K562 (cell line): Measurements from ENCODE around the gene ZNF514. TPM values are rescaled to one million over a fixed set of nuclear protein-coding genes. Genes with fewer than 3 reads are reported as not detected.

ENCODE experiments used
- ATAC-seq: fragments of 200-7000 bp; cut with Tn5 transposase; 3 replicates; pipeline ENCODE4 v1.9.1; 2020; ENCODE audit warnings: moderate library complexity
- BruUV-seq: library from RNA; stranded (reverse); fragments of 400-500 nt; replicated peaks from 2 replicates; lab custom pipeline; 2021; lab: Mats Ljungman, UMichigan
- CTCF ChIA-PET: fragments of 300-600 bp; formaldehyde crosslinking; extraction: SDS; loops from one replicate; lab custom pipeline; 2021; ENCODE audit warnings: low intra/inter-chr PET ratio; lab: Yijun Ruan, JAX
- POLR2A ChIA-PET: fragments of 300-600, 350-650 bp; sonication (Branson Sonifier 250); formaldehyde crosslinking; extraction: SDS; loops from one replicate; lab custom pipeline; 2021; ENCODE audit warnings: antibody characterized with exemption, inconsistent platforms; lab: Yijun Ruan, JAX
- DNase-seq, 4 experiments: peaks; one replicate each; pipeline versions ENCODE4 v3.0.0 to v3.0.0-alpha.2; 2011 to 2018; ENCODE audit warnings: low spot score in 3 of 4, mixed read lengths in 3 of 4; ENCODE audit errors: extremely low read depth in 1 of 4
- FAIRE-seq: peaks from 2 replicates; lab custom pipeline; 2011; peaks lifted over from hg19 to GRCh38; lab: Jason Lieb, UNC
- H2AFZ ChIP-seq: 2 replicates; pipeline ENCODE4 v1.6.0; 2011; ENCODE audit warnings: low read depth, low read length, control low read depth, inconsistent platforms
- H3K27ac ChIP-seq: fragments of 200-600 bp; 3 replicates; pipeline ENCODE4 v1.8.0; 2011; ENCODE audit warnings: low read depth, mild to moderate bottlenecking, control low read depth, inconsistent platforms, low read length, moderate library complexity, mixed read lengths; ENCODE audit errors: extremely low read depth
- H3K27me3 ChIP-seq, 2 experiments: fragments of 300-600 bp in 1 of 2; 2 replicates in 1 of 2; 3 replicates in 1 of 2; pipeline versions ENCODE4 v1.6.0 to v1.8.0; 2011; ENCODE audit warnings: inconsistent platforms in 2 of 2, low read length in 2 of 2, mild to moderate bottlenecking in 1 of 2, mixed read lengths in 1 of 2, moderate library complexity in 1 of 2; ENCODE audit not compliant: control insufficient read depth in 2 of 2, insufficient read depth in 2 of 2
- H3K36me3 ChIP-seq: fragments of 300-600 bp; 3 replicates; pipeline ENCODE4 v1.8.0; 2011; ENCODE audit warnings: mild to moderate bottlenecking, low read length, inconsistent platforms; ENCODE audit not compliant: control insufficient read depth, insufficient read depth
- H3K4me1 ChIP-seq, 2 experiments: fragments of 200-600 bp in 1 of 2; replicated peaks in 1 of 2; 2 replicates in 1 of 2; 3 replicates in 1 of 2; pipeline versions ENCODE4 v1.5.1 to v1.8.0; 2011; ENCODE audit warnings: inconsistent platforms in 2 of 2, low read length in 2 of 2, mild to moderate bottlenecking in 1 of 2, mixed read lengths in 1 of 2, moderate library complexity in 1 of 2; ENCODE audit not compliant: control insufficient read depth in 2 of 2, insufficient read depth in 2 of 2
- H3K4me2 ChIP-seq: 2 replicates; pipeline ENCODE4 v1.6.1; 2011; ENCODE audit warnings: low read length, control low read depth, inconsistent platforms, mixed read lengths; ENCODE audit not compliant: insufficient read depth
- H3K4me3 ChIP-seq: fragments of 200-600 bp; sonication (generic), shearing (Covaris generic); 2 replicates; pipeline ENCODE4 v1.5.1; 2016; ENCODE audit warnings: control low read depth, inconsistent platforms
- H3K79me2 ChIP-seq: fragments of 200-600 bp; 3 replicates; pipeline ENCODE4 v1.8.0; 2011; ENCODE audit warnings: low read length, inconsistent platforms; ENCODE audit not compliant: control insufficient read depth, insufficient read depth
- H3K9ac ChIP-seq, 2 experiments: 2 replicates each; pipeline versions ENCODE4 v1.6.0 to v1.6.1; 2011; ENCODE audit warnings: low read depth in 2 of 2, low read length in 2 of 2, control low read depth in 1 of 2, inconsistent platforms in 1 of 2, mild to moderate bottlenecking in 1 of 2, mixed read lengths in 1 of 2; ENCODE audit not compliant: insufficient read depth in 1 of 2
- H3K9me1 ChIP-seq: one replicate; pipeline ENCODE4 v1.6.0; 2011; ENCODE audit warnings: inconsistent platforms, mild to moderate bottlenecking, low read length, moderate library complexity; ENCODE audit not compliant: control insufficient read depth, insufficient read depth
- H3K9me3 ChIP-seq: replicated peaks from 2 replicates; pipeline ENCODE4 v1.5.1; 2011; ENCODE audit warnings: low read depth, low read length, inconsistent platforms; ENCODE audit not compliant: control insufficient read depth, insufficient read depth
- H4K20me1 ChIP-seq: replicated peaks from 2 replicates; pipeline ENCODE4 v1.6.1; 2011; ENCODE audit warnings: low read length, inconsistent platforms, mixed read lengths; ENCODE audit not compliant: control insufficient read depth, insufficient read depth
- NR4A1 ChIP-seq, 2 experiments: fragments of 250-450 bp in 1 of 2; fragments of 450-650 bp in 1 of 2; sonication (Bioruptor Pico) in 1 of 2; IDR thresholded peaks; 2 replicates each; pipeline versions ENCODE4 v1.4.0 to v1.6.1; 2016 to 2020; ENCODE audit warnings: mild to moderate bottlenecking in 2 of 2, missing compliant biosample characterization in 1 of 2, missing genetic modification characterization in 1 of 2, moderate library complexity in 1 of 2
- RBM14 ChIP-seq: fragments of 200-400 bp; formaldehyde crosslinking; IDR thresholded peaks from 2 replicates; pipeline ENCODE4 v1.6.1; 2018; ENCODE audit warnings: low read depth, mild to moderate bottlenecking, low read length, moderate library complexity, borderline replicate concordance; ENCODE audit not compliant: insufficient read depth
- RCOR1 ChIP-seq, 2 experiments: IDR thresholded peaks; 2 replicates each; pipeline ENCODE4 v1.6.1; 2012; ENCODE audit warnings: low read depth in 2 of 2, low read length in 2 of 2, borderline replicate concordance in 1 of 2, improper control_type of control experiment in 1 of 2
- SMARCC2 ChIP-seq: fragments of 450-650 bp; IDR thresholded peaks from 2 replicates; pipeline ENCODE4 v1.6.1; 2017; ENCODE audit warnings: antibody characterized with exemption, moderate library complexity, mild to moderate bottlenecking, low read depth
- ZFP1 ChIP-seq: fragments of 450-650 bp; formaldehyde crosslinking; IDR thresholded peaks from 2 replicates; pipeline ENCODE4 v1.4.0; 2020; ENCODE audit warnings: mild to moderate bottlenecking, mixed read lengths
- WGBS: fragments of 100-300 bp; shearing (Covaris generic); methylation state at CpG from one replicate; pipeline ENCODE4 v1.1.6; 2016; ENCODE audit warnings: low coverage, mixed read lengths; ENCODE audit not compliant: insufficient coverage; ENCODE audit errors: missing lambda C conversion rate; 5-methylcytosine and 5-hydroxymethylcytosine counted together
- in situ Hi-C: fragments of 300-500 bp; cut with MboI; formaldehyde crosslinking; loops from 4 replicates; pipeline ENCODE4 v1.15.0; 2018; ENCODE audit warnings: inconsistent platforms, mixed read lengths
- intact Hi-C: fragments of 100-400 bp; cut with micrococcal nuclease; formaldehyde crosslinking; loops from 2 replicates; pipeline ENCODE4 v1.14.2; 2022
- polyA plus RNA-seq, 8 experiments: library from polyadenylated mRNA; depleted of rRNA in 4 of 8; stranded (reverse) in 5 of 8; unstranded in 3 of 8; fragments of >200 nt; fragmentation: Nextera tagmentation in 2 of 8; fragmentation: Illumina TruSeq in 1 of 8; extraction: Ambion mirVana in 2 of 8; extraction: Trizol in 1 of 8; gene quantifications; 2 replicates each; pipeline versions ENCODE4 v1.2.1 to v1.2.3, GENCODE V29; 2011 to 2014; ENCODE audit warnings: inconsistent platforms in 1 of 8, missing spikeins in 1 of 8
- total RNA-seq, 7 experiments: library from RNA; depleted of rRNA in 6 of 7; stranded (reverse); fragments of >200 nt in 6 of 7; fragmentation: Illumina TruSeq in 2 of 7; extraction: Trizol in 2 of 7; gene quantifications; 2 replicates each; pipeline versions ENCODE4 v1.2.1 to v1.2.3, GENCODE V29; 2011 to 2021; ENCODE audit warnings: low replicate concordance in 1 of 7
- TF ChIP-seq, protein P1 (sequence below): fragments of 450-650 bp; IDR thresholded peaks from 2 replicates; pipeline ENCODE4 v1.7.1; 2018; ENCODE audit warnings: mild to moderate bottlenecking, low read depth; ENCODE audit not compliant: partially characterized antibody

The ZNF514 gene
- total and polyA plus RNA-seq, 9 of the 15 experiments (the other 6 are each of a cell fraction or from before 2014, with no cell fraction given), result 7.5 to 17.7 (median 11.4) TPM

- no peak for TF ChIP-seq RCOR1 (IDR thresholded peaks at IDR 0.05; ENCODE audit: borderline replicate concordance in 1 of 2, low read depth in 2 of 2, low read length in 2 of 2)
- TF ChIP-seq, protein P1, sequence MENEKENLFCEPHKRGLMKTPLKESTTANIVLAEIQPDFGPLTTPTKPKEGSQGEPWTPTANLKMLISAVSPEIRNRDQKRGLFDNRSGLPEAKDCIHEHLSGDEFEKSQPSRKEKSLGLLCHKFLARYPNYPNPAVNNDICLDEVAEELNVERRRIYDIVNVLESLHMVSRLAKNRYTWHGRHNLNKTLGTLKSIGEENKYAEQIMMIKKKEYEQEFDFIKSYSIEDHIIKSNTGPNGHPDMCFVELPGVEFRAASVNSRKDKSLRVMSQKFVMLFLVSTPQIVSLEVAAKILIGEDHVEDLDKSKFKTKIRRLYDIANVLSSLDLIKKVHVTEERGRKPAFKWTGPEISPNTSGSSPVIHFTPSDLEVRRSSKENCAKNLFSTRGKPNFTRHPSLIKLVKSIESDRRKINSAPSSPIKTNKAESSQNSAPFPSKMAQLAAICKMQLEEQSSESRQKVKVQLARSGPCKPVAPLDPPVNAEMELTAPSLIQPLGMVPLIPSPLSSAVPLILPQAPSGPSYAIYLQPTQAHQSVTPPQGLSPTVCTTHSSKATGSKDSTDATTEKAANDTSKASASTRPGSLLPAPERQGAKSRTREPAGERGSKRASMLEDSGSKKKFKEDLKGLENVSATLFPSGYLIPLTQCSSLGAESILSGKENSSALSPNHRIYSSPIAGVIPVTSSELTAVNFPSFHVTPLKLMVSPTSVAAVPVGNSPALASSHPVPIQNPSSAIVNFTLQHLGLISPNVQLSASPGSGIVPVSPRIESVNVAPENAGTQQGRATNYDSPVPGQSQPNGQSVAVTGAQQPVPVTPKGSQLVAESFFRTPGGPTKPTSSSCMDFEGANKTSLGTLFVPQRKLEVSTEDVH, result no peak
- no peak for TF ChIP-seq NR4A1 (CRISPR knock-in tag; IDR thresholded peaks at IDR 0.05)
- no peak for TF ChIP-seq NR4A1 (tag; IDR thresholded peaks at IDR 0.05)
- no peak for TF ChIP-seq ZFP1 (CRISPR knock-in tag)
These were observed 14.4 kb upstream of the ZNF514 start (continued) for GRCh38 chr2:95174031-95174542.

GRCh38 chr2:95171902-95172301 lies 12.3 kb upstream of the ZNF514 start:
- BruUV-seq, result no TSS peak
- no peak for DNase-seq
- Histone ChIP-seq H3K27ac (no peak overlapping the region), H3K4me2 (no peak overlapping the region), H3K9me1 (no peaks in the 10 kb centered on the region), H3K4me3 (no peak overlapping the region), H3K9ac (no peak overlapping the region), H3K4me1 (no peaks in the 10 kb centered on the region), H4K20me1 (no peaks in the 10 kb centered on the region), H3K27me3 (no peaks in the 10 kb centered on the region), H3K36me3 (no peaks in the 10 kb centered on the region), H3K9me3 (no peaks in the 10 kb centered on the region), H3K79me2 (no peaks in the 10 kb centered on the region), H2AFZ (no peak overlapping the region)
- CTCF ChIA-PET, result no interaction called here
- FAIRE-seq, result no peak
- no peak for TF ChIP-seq SMARCC2
- no peak for TF ChIP-seq RBM14
- ATAC-seq, result no peak
- in situ Hi-C loops, result no loop called here
- POLR2A ChIA-PET, result no interaction called here
- WGBS, result 38% methylated on average over 7 of the region's 7 CpGs
- intact Hi-C loops, result no loop called here
